Measurements from ENCODE around the gene DHX40. TPM values are rescaled to one million over a fixed set of nuclear protein-coding genes. Genes with fewer than 3 reads are reported as not detected.
"Not testable (repeated sequence)": the region's sequence is repeated elsewhere in the genome, so short reads cannot be mapped to it uniquely, and the experiment has no call there.

DHX40 gene
- total RNA-seq, 2 experiments from 2014 or later = 28.6 to 32.8 TPM

DNA sequence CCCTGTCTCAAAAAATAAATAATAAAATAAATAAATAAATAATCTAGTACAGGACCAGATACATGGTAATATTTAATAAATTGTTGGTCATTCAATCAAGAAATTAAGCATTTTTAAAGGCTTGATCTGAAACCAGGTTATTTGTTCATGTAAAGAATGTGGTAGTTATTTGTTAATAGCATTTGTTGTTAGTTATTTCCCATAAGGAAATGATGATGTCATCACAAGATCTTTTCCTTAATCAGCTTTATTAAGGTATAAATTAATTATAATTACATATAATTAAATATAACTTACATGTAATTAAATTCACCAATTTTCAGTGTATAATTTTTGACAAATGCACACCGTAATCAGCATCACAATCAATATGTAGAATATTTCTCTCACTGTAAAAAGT lies 19.5 kb upstream of the DHX40 start:
- no peak overlapping the region for H2AFZ ChIP-seq (ENCODE audit: low read length)
- no peaks in the 10 kb centered on the region for H3K9me2 ChIP-seq (ENCODE audit: insufficient read depth, low read length)
- intact Hi-C loops (cut with micrococcal nuclease; ENCODE audit: unreplicated experiment) = no loop called here
- no peak overlapping the region for H3K4me2 ChIP-seq (ENCODE audit: low read length)
- CTCF ChIA-PET (ENCODE audit: unreplicated experiment) = no interaction called here
- H3K79me2 ChIP-seq (ENCODE audit: insufficient read depth, low read depth, low read length) = no peaks in the 10 kb centered on the region
- no TSS peak for BruUV-seq (replicated peaks)
- H3K4me1 ChIP-seq (ENCODE audit: insufficient read depth, low read length, poor library complexity, severe bottlenecking) = no peaks in the 10 kb centered on the region
- H3K4me3 ChIP-seq (ENCODE audit: low read depth, low read length, poor library complexity, severe bottlenecking) = no peak overlapping the region
- H3K27ac ChIP-seq (ENCODE audit: low read depth, low read length, poor library complexity, severe bottlenecking) = no peak overlapping the region
- TF ChIP-seq EZH2phosphoT487 (IDR thresholded peaks at IDR 0.05; ENCODE audit: borderline replicate concordance, low read depth, low read length) = no peak
- no peak for TF ChIP-seq CTCF (conservative IDR thresholded peaks at IDR 0.05; ENCODE audit: low read length)
- H3K36me3 ChIP-seq (ENCODE audit: insufficient read depth, low read length) = no peaks in the 10 kb centered on the region
- H3K9me3 ChIP-seq (ENCODE audit: low read length) = no peaks in the 10 kb centered on the region
- no peak for DNase-seq (ENCODE audit: low spot score)
- H4K20me1 ChIP-seq (ENCODE audit: insufficient read depth, low read length) = no peaks in the 10 kb centered on the region
- POLR2A ChIA-PET = no interaction called here

GRCh38 chr17:59547131-59547915 lies 18.1 kb upstream of the DHX40 start:
- ChIA-PET POLR2A (interaction anchor here (0.7 kb wide), 1 partner anchor 61 kb away, joined by 4 read pairs; no protein-coding TSS in a partner anchor), CTCF (ENCODE audit: unreplicated experiment) (no interaction called here)
- Histone ChIP-seq H3K9me3 (ENCODE audit: low read length) (no peaks in the 10 kb centered on the region), H3K4me1 (ENCODE audit: insufficient read depth, low read length, poor library complexity, severe bottlenecking) (no peaks in the 10 kb centered on the region), H3K27ac (ENCODE audit: low read depth, low read length, poor library complexity, severe bottlenecking) (no peak overlapping the region), H4K20me1 (ENCODE audit: insufficient read depth, low read length) (no peaks in the 10 kb centered on the region), H2AFZ (ENCODE audit: low read length) (no peak overlapping the region), H3K9me2 (ENCODE audit: insufficient read depth, low read length) (no peaks in the 10 kb centered on the region), H3K36me3 (ENCODE audit: insufficient read depth, low read length) (no peaks in the 10 kb centered on the region), H3K4me3 (ENCODE audit: low read depth, low read length, poor library complexity, severe bottlenecking) (no peak overlapping the region), H3K4me2 (ENCODE audit: low read length) (no peak overlapping the region), H3K79me2 (ENCODE audit: insufficient read depth, low read depth, low read length) (no peaks in the 10 kb centered on the region)
- BruUV-seq (replicated peaks) = no TSS peak
- TF ChIP-seq EZH2phosphoT487 (IDR thresholded peaks at IDR 0.05; ENCODE audit: borderline replicate concordance, low read depth, low read length) (no peak), CTCF (conservative IDR thresholded peaks at IDR 0.05; ENCODE audit: low read length) (no peak)
- no peak for DNase-seq (ENCODE audit: low spot score)
- intact Hi-C loops (cut with micrococcal nuclease; ENCODE audit: unreplicated experiment) = no loop called here

GRCh38 chr17:59548985-59549384 lies 16.4 kb upstream of the DHX40 start:
- H3K4me1 ChIP-seq (ENCODE audit: insufficient read depth, low read length, poor library complexity, severe bottlenecking); H3K79me2 ChIP-seq (ENCODE audit: insufficient read depth, low read depth, low read length); H3K9me3 ChIP-seq (ENCODE audit: low read length); H3K4me3 ChIP-seq (ENCODE audit: low read depth, low read length, poor library complexity, severe bottlenecking); H3K27ac ChIP-seq (ENCODE audit: low read depth, low read length, poor library complexity, severe bottlenecking); intact Hi-C loops (cut with micrococcal nuclease; ENCODE audit: unreplicated experiment); H4K20me1 ChIP-seq (ENCODE audit: insufficient read depth, low read length); DNase-seq (ENCODE audit: low spot score); CTCF ChIA-PET (ENCODE audit: unreplicated experiment); H3K9me2 ChIP-seq (ENCODE audit: insufficient read depth, low read length); H3K36me3 ChIP-seq (ENCODE audit: insufficient read depth, low read length); H3K4me2 ChIP-seq (ENCODE audit: low read length); H2AFZ ChIP-seq (ENCODE audit: low read length); BruUV-seq (replicated peaks): not testable (repeated sequence)
- POLR2A ChIA-PET = interaction anchor here (0.7 kb wide), 1 partner anchor 284 kb away, joined by 3 read pairs; no protein-coding TSS in a partner anchor

All from OCI-LY7 (cell line).